A204.1 (cell line): ENCODE measurements around the gene AXL.
"Not testable (repeated sequence)": the region's sequence is repeated elsewhere in the genome, so short reads cannot be mapped to it uniquely, and the experiment has no call there.

Experiments used
- FAIRE-seq: peaks from 2 replicates; lab custom pipeline; 2012; peaks lifted over from hg19 to GRCh38; lab: Jason Lieb, UNC

Gene AXL

GRCh38 chr19:41206926-41207750, 11.9 kb upstream of the AXL start:
- no peak for FAIRE-seq

- FAIRE-seq, result no peak
Measured at GRCh38 chr19:41214161-41214560, 4.9 kb upstream of the AXL start.

- no peak for FAIRE-seq
Measured at GRCh38 chr19:41217741-41218140, 1.3 kb upstream of the AXL start.

- FAIRE-seq, result no peak
Measured at GRCh38 chr19:41218249-41218614, 791 bp upstream of the AXL start.

- no peak for FAIRE-seq
Measured at GRCh38 chr19:41219924-41220567, 1.0 kb downstream of the AXL start.

GRCh38 chr19:41220811-41221210, 1.8 kb downstream of the AXL start:
- no peak for FAIRE-seq

GRCh38 chr19:41221514-41222205, 2.6 kb downstream of the AXL start:
- no peak for FAIRE-seq

- no peak for FAIRE-seq
Measured at GRCh38 chr19:41222240-41222639, 3.2 kb downstream of the AXL start.

- FAIRE-seq, result no peak
Measured at GRCh38 chr19:41223431-41224234, 4.6 kb downstream of the AXL start.

GRCh38 chr19:41224632-41225031, 5.6 kb downstream of the AXL start:
- no peak for FAIRE-seq

GRCh38 chr19:41225238-41226052, 6.4 kb downstream of the AXL start:
- no peak for FAIRE-seq

GRCh38 chr19:41226053-41226873, 7.2 kb downstream of the AXL start:
- FAIRE-seq, result no peak

GRCh38 chr19:41226874-41227390, 7.9 kb downstream of the AXL start:
- FAIRE-seq, result no peak

- FAIRE-seq, result no peak
Measured at GRCh38 chr19:41228486-41228885, 9.5 kb downstream of the AXL start.

- FAIRE-seq, result not testable (repeated sequence)
Measured at GRCh38 chr19:41229338-41229737, 10.3 kb downstream of the AXL start.

GRCh38 chr19:41230067-41230857, 11.2 kb downstream of the AXL start:
- no peak for FAIRE-seq

- FAIRE-seq, result no peak
Measured at GRCh38 chr19:41232686-41233085, 13.7 kb downstream of the AXL start.

GRCh38 chr19:41233748-41234240, 14.8 kb downstream of the AXL start:
- no peak for FAIRE-seq

- FAIRE-seq, result no peak
Measured at GRCh38 chr19:41234512-41235168, 15.6 kb downstream of the AXL start.
